ENCODE measurements around the gene SMIM44.
"Not testable (repeated sequence)": the region's sequence is repeated elsewhere in the genome, so short reads cannot be mapped to it uniquely, and the experiment has no call there.

SMIM44 gene

DNA sequence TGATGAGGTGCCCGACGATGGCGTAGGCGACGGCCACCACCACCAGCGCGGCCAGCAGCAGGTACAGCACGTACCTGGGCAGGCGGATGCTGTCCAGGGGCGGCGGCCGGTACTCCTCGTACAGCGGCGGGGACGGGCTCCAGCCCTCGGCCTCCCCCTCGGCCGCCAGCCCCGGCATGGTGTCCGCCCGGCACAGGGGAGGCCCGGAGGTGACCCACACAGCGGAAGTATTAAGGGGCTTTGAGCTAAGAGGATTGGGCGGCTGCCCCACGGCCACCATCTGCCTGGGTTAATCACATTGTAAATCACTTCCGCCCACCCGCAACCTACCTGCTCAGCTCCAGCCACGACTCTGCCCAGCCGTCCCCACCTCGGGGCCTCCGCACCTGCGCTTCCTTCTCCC is at the start of gene SMIM44:
TSS of gene SMIM44 (minus strand) at position 216 of the 403 bp plus-strand sequence. CDS start at position 178, 38 bp downstream.
- Histone ChIP-seq H3K4me1 (no peaks in the 10 kb centered on the region), H3K9ac (no peak within 1 kb of the TSS), H3K27me3 (ENCODE audit: control insufficient read depth, insufficient read depth, low read length) (no peaks in the 10 kb centered on the region), H3K4me2 (ENCODE audit: low read length) (no peak within 1 kb of the TSS), H3K4me3 (ENCODE audit: low read depth, low read length) (no peak within 1 kb of the TSS), H3K79me2 (no peaks in the 10 kb centered on the region), H3K9me3 (ENCODE audit: control insufficient read depth, low read length) (no peaks in the 10 kb centered on the region), H3K36me3 (ENCODE audit: control insufficient read depth, insufficient read depth, low read length) (no peaks in the 10 kb centered on the region), H2AFZ (no peak within 1 kb of the TSS), H3K27ac (no peak within 1 kb of the TSS)
- no peak for TF ChIP-seq CTCF (IDR thresholded peaks at IDR 0.05)

- no peak overlapping the region for H3K9ac ChIP-seq
- no peak overlapping the region for H2AFZ ChIP-seq
- no peaks in the 10 kb centered on the region for H3K4me1 ChIP-seq
- no peaks in the 10 kb centered on the region for H3K36me3 ChIP-seq (ENCODE audit: control insufficient read depth, insufficient read depth, low read length)
- no peak overlapping the region for H3K4me3 ChIP-seq (ENCODE audit: low read depth, low read length)
- no peaks in the 10 kb centered on the region for H3K79me2 ChIP-seq
- no peaks in the 10 kb centered on the region for H3K27me3 ChIP-seq (ENCODE audit: control insufficient read depth, insufficient read depth, low read length)
- H3K27ac ChIP-seq: no peak overlapping the region
- no peaks in the 10 kb centered on the region for H3K9me3 ChIP-seq (ENCODE audit: control insufficient read depth, low read length)
- H3K4me2 ChIP-seq (ENCODE audit: low read length): no peak overlapping the region
- TF ChIP-seq CTCF (IDR thresholded peaks at IDR 0.05): no peak
Observed at GRCh38 chr19:3533033-3533432, 49.8 kb upstream of the SMIM44 start.

GRCh38 chr19:3532154-3532786 is 49.0 kb upstream of the SMIM44 start:
- Histone ChIP-seq H3K9me3 (ENCODE audit: control insufficient read depth, low read length) (no peaks in the 10 kb centered on the region), H3K36me3 (ENCODE audit: control insufficient read depth, insufficient read depth, low read length) (no peaks in the 10 kb centered on the region), H3K9ac (no peak overlapping the region), H2AFZ (no peak overlapping the region), H3K27me3 (ENCODE audit: control insufficient read depth, insufficient read depth, low read length) (no peaks in the 10 kb centered on the region), H3K4me1 (no peaks in the 10 kb centered on the region), H3K27ac (no peak overlapping the region), H3K4me3 (ENCODE audit: low read depth, low read length) (no peak overlapping the region), H3K79me2 (no peaks in the 10 kb centered on the region), H3K4me2 (ENCODE audit: low read length) (no peak overlapping the region)
- no peak for TF ChIP-seq CTCF (IDR thresholded peaks at IDR 0.05)

DNA sequence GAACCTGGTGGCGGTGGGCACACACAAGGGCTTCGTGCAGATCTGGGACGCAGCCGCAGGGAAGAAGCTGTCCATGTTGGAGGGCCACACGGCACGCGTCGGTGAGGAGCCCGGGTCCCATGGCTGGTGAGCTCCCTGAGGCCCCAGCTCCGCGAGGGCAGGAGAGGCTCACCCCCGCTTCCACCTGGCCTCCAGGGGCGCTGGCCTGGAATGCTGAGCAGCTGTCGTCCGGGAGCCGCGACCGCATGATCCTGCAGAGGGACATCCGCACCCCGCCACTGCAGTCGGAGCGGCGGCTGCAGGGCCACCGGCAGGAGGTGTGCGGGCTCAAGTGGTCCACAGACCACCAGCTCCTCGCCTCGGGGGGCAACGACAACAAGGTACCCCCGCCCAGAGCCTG is 48.5 kb upstream of the SMIM44 start:
- H3K9me3 ChIP-seq (ENCODE audit: control insufficient read depth, low read length): no peaks in the 10 kb centered on the region
- no peaks in the 10 kb centered on the region for H3K36me3 ChIP-seq (ENCODE audit: control insufficient read depth, insufficient read depth, low read length)
- no peak for TF ChIP-seq CTCF (IDR thresholded peaks at IDR 0.05)
- no peaks in the 10 kb centered on the region for H3K27me3 ChIP-seq (ENCODE audit: control insufficient read depth, insufficient read depth, low read length)
- H3K9ac ChIP-seq: no peak overlapping the region
- H3K27ac ChIP-seq: no peak overlapping the region
- H3K4me1 ChIP-seq: no peaks in the 10 kb centered on the region
- H3K4me2 ChIP-seq (ENCODE audit: low read length): no peak overlapping the region
- no peak overlapping the region for H3K4me3 ChIP-seq (ENCODE audit: low read depth, low read length)
- no peak overlapping the region for H2AFZ ChIP-seq
- no peaks in the 10 kb centered on the region for H3K79me2 ChIP-seq

DNA sequence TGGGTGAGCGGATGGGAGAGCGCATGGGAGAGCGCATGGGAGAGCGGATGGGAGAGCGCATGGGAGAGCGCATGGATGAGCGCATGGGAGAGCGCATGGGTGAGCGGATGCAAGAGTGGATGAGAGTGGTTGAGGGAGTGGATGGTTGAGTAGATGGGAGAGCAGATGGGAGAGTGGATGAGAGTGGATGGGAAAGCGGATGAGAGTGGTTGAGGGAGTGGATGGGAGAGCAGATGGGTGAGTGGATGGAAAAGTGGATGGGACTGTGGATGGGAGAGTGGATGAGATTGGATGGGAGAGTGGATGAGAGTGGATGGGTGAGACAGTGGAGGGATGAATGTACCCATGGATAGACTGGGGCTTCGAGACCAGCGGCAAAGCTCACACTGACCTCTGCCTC is 47.1 kb upstream of the SMIM44 start:
- TF ChIP-seq CTCF (IDR thresholded peaks at IDR 0.05): no peak

DNA sequence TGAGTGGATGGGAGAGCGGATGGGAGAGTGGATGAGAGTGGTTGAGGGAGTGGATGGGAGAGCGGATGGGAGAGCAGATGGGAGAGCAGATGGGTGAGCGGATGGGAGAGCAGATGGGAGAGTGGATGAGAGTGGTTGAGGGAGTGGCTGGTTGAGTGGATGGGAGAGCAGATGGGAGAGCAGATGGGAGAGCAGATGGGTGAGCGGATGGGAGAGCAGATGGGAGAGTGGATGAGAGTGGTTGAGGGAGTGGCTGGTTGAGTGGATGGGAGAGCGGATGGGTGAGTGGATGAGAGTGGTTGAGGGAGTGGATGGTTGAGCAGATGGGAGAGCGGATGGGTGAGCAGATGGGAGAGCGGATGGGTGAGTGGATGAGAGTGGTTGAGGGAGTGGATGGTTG is 46.1 kb upstream of the SMIM44 start:
- H3K27ac ChIP-seq; H3K27me3 ChIP-seq (ENCODE audit: control insufficient read depth, insufficient read depth, low read length); H3K4me2 ChIP-seq (ENCODE audit: low read length); H3K36me3 ChIP-seq (ENCODE audit: control insufficient read depth, insufficient read depth, low read length); H3K4me1 ChIP-seq; H3K9me3 ChIP-seq (ENCODE audit: control insufficient read depth, low read length); H3K9ac ChIP-seq; H3K79me2 ChIP-seq; H2AFZ ChIP-seq; H3K4me3 ChIP-seq (ENCODE audit: low read depth, low read length): not testable (repeated sequence)

More for the DNA sequence above, 47.1 kb upstream of the SMIM44 start:
- Histone ChIP-seq H3K36me3 (ENCODE audit: control insufficient read depth, insufficient read depth, low read length) (no peaks in the 10 kb centered on the region), H3K27me3 (ENCODE audit: control insufficient read depth, insufficient read depth, low read length) (no peaks in the 10 kb centered on the region), H3K9me3 (ENCODE audit: control insufficient read depth, low read length) (no peaks in the 10 kb centered on the region), H3K4me1 (no peaks in the 10 kb centered on the region), H3K27ac (no peak overlapping the region), H3K4me2 (ENCODE audit: low read length) (no peak overlapping the region), H2AFZ (no peak overlapping the region), H3K9ac (no peak overlapping the region), H3K4me3 (ENCODE audit: low read depth, low read length) (no peak overlapping the region), H3K79me2 (no peaks in the 10 kb centered on the region)
